HG03520 (cell line): Measurements from ENCODE around the gene SLC38A11.

ENCODE experiments used
- ATAC-seq: cut with Tn5 transposase; IDR thresholded peaks from one replicate; pipeline ENCODE4 v1.9.1; 2021; ENCODE audit warnings: mild to moderate bottlenecking, moderate library complexity; ENCODE audit not compliant: unreplicated experiment

The SLC38A11 gene

GRCh38 chr2:164972216-164972615 is 16.9 kb upstream of the SLC38A11 start:
- no peak for ATAC-seq

DNA sequence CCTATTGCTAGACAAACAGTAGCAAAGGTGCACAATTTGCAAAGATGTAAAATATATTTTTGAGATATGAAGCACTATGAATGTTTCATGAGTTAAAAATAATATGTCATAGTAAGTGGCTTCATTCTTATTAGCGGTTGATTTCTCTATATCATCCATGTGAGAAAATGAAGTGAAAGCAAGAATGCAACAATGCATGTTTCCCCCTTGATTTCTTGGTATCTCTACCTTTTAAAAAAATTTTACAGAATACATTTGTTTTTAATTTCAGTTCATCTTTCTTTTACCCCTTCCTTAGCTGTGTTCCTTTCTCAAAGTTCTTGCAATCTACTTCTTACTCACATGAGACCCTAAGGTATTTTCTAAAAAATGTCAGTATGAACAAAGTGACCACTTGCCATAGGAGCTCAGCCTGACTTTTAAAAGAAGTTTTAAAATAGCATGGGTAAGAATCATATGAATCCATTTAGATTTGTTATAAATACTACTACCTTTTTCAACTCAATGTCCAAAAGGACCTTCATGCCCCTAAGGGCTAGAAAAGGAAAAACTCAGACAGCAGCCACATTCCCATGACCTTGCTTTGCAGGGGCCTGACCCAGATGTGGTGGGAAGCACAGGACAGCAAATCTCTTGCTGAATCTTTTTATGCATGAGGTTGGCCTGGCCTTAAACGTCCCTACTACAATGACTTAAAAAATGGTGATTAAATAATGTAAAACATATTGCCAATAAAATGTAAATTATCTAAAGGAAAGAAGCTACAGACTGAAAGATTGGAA is 14.8 kb upstream of the SLC38A11 start:
- no peak for ATAC-seq

GRCh38 chr2:164967781-164968228 is 12.5 kb upstream of the SLC38A11 start:
- ATAC-seq, result no peak

DNA sequence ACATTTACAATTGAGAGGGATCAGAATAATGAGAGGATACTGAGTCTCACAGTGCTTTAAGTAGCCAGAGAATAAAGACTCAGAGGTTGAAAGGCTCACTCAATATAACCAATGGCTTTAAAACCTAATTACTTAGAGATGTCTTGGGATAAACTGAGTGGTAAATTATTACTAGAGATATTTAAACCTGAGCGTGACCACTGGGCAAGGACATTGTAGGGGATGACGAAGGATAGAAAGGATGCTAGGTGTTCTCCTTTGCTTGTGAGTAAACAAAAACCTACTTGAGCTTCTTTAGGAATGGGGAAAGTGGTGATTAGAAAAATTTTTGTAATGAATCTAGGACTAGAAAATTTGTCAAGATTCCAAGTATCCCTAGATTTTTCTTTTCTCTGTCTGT is 12.0 kb upstream of the SLC38A11 start:
- no peak for ATAC-seq

- no peak for ATAC-seq
Measured at GRCh38 chr2:164964700-164965099, 9.4 kb upstream of the SLC38A11 start.

DNA sequence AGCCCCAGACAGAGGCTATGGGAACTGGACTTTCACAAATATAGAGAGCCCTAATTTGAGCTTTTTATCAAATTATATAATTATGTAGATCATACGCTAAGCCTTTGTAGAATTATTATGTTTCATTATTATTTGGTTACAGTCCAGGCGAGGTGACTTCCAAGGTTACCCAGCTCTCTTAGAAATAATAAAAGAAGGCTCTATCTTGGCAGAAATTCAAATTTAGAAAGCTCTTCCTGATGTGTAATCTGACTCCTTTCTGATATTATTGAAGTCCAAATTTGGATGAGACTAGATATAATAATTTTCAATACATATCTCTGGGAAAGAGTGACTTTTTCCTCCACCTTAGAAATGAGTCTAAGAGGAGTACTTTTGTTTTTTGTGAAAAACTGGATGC is 4.8 kb upstream of the SLC38A11 start:
- ATAC-seq, result no peak

DNA sequence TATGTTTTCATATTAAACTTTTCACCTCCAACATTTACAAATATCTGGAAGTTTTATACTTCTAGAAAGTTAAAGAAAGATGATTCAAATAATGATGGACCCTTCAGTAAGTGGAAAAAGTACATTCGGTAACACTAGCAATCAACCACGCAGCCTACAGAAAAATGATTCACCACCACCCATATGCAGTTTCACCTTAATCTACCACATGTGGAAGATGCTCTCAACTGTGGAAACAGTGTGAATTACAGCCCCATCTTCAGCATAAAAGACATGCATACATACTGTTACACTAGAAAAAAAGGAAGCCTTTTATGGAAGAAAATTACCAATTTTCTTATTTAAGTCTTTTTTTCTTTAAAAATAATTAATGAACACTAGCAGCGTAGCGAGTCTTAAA is 1.1 kb downstream of the SLC38A11 start:
- no peak for ATAC-seq

DNA sequence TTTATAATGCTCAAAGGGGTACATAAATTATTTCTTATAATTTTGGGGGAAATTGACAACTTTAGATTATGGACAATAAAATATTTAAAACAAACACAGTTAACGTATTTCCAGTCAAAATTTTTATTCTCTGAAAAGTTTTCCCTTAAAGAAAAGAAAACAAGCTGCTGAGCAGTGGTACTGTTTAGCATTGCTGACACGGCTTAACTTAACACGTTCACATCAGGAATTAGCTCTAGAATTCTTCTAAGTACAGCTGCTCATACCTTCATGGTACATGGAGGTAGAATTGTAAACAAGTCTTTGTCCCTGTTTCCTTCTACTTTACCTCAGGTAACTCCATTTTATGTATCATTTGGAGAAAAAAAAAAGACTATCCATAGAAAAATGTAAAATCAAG is 2.0 kb downstream of the SLC38A11 start:
- ATAC-seq, result no peak

- no peak for ATAC-seq
Measured at GRCh38 chr2:164952057-164952702, 3.1 kb downstream of the SLC38A11 start.

DNA sequence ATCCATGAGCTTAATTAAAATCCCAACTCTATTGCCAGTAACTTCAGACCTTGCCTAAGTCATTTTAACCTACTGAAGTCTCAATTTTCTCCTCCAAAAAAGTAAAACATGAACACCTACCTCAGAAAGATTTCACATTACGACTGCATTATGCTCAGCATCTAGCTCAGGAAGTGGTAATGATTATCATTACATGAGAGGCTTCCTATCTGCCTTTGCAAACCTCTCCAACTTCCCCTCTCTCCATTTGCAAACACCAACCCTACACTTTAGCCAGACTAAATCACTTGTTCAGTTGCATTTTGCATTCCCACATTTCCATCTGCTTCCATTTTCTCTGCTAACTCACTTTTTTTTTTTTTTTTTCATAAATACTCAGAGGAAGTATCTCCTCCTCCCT is 6.8 kb downstream of the SLC38A11 start:
- ATAC-seq, result no peak

- ATAC-seq, result no peak
Measured at GRCh38 chr2:164947281-164947680, 8.0 kb downstream of the SLC38A11 start.

GRCh38 chr2:164943289-164943688 is 12.0 kb downstream of the SLC38A11 start:
- ATAC-seq, result no peak

- no peak for ATAC-seq
Measured at GRCh38 chr2:164937864-164938401, 17.4 kb downstream of the SLC38A11 start.

DNA sequence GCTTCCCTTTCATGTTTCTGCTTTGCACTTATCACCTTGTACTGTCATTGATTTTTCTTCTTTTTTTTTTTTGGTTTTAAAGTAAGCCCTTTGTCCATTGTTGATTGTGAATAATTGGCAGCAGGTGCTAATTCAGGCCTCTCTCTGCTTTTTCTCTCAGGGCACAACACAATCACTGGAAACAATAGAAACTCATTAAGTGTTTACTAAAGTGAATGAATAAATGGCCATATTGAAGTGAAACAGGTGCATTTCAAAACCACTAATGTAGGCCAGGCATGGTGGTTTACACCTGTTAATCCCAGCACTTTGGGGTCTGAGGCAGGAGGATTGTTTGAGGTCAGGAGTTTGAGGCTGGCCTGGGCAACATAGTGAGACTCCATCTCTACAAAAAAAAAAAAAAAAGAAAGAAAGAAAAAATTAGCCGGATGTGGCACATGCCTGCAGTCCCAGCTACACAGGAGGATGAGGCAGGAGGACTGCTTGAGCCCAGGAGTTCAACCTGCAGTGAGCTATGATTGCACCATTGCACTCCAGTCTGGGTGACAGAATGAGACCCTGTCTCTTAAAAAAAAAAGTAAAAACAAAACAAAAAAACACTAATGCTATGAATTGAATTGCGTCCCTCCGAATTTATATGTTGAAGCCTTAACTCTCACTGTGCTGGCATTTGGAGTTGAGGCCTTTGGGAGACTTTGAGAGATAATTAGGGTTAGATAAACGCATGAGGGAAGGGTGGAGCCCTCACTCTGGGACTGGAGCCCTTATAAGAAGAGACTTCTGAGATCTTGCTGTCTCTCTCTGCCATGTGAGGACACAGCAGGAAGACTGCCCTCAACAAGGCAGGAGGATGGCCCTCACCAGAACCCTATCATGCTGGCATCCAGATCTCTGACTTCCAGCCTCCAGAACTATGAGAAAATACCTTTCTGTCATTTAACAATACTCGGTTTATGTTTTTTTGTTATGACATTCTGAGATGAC is 19.9 kb downstream of the SLC38A11 start:
- ATAC-seq, result no peak

- ATAC-seq, result no peak
Measured at GRCh38 chr2:164934401-164935117, 20.8 kb downstream of the SLC38A11 start.

- no peak for ATAC-seq
Measured at GRCh38 chr2:164933671-164934189, 21.6 kb downstream of the SLC38A11 start.

DNA sequence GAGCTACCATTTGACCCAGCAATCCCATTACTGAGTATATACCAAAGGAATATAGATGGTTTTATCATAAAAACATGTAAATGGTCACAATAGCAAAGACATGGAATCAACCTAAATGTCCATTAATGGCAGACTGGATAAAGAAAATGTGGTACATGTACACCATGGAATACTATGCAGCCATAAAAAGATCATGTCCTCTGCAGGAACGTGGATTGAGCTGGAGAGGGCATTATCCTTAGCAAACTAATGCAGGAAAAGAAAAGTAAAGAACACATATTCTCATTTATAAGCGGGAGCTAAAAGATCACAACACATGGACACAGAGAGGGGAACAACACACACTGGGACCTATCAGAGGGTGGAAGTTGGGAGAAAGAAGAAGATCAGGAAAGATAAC is 22.9 kb downstream of the SLC38A11 start:
- ATAC-seq, result no peak

DNA sequence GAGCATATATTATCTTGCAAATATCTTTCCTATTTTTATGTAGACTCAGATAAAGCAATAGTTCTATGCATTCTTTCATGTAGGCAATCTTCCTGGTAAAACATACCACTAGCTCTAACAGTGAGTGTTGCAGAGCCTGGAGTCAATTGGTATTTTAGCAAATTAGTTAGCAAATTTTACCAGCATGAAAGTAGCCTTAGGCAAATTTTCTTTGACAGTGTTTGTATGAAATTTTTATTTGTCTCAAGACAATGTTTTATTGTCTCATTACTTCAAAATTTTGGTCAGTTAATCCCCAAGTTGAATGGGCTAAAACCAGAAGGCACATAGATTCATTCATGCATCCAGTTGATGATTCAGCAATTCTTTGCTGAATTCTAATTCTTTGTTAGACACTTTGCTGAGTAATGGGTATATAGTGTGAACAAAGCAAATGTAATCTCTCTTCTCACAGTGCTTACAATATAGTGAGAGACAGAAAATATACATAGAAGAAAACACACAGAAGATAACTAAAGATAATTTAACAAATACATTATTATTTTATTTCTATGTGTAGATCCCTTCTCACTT is 27.1 kb downstream of the SLC38A11 start:
- no peak for ATAC-seq

DNA sequence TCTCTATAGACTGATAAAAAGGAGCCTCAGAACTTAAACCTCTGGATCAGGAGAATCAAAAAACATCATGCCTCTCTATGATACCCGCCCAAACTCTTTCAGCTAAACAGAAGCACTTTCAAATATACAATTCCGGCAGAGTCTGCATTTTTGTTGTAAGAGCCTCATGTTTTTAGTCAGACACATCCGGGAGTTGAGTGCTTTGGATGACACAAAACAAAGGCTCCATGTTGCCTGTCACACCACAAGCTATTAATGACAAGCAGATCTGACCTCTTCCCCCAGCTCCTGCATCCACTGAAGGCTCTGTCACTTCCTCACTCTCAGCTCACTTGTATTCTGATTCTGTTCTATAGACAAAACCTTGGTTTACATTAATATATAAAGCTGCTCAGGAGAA is 33.2 kb downstream of the SLC38A11 start:
- no peak for ATAC-seq

GRCh38 chr2:164920430-164920829 is 34.9 kb downstream of the SLC38A11 start:
- ATAC-seq, result no peak
